ENCODE results near the gene TNIP2.
"Not testable (repeated sequence)": the region's sequence is repeated elsewhere in the genome, so short reads cannot be mapped to it uniquely, and the experiment has no call there.

The TNIP2 gene

DNA sequence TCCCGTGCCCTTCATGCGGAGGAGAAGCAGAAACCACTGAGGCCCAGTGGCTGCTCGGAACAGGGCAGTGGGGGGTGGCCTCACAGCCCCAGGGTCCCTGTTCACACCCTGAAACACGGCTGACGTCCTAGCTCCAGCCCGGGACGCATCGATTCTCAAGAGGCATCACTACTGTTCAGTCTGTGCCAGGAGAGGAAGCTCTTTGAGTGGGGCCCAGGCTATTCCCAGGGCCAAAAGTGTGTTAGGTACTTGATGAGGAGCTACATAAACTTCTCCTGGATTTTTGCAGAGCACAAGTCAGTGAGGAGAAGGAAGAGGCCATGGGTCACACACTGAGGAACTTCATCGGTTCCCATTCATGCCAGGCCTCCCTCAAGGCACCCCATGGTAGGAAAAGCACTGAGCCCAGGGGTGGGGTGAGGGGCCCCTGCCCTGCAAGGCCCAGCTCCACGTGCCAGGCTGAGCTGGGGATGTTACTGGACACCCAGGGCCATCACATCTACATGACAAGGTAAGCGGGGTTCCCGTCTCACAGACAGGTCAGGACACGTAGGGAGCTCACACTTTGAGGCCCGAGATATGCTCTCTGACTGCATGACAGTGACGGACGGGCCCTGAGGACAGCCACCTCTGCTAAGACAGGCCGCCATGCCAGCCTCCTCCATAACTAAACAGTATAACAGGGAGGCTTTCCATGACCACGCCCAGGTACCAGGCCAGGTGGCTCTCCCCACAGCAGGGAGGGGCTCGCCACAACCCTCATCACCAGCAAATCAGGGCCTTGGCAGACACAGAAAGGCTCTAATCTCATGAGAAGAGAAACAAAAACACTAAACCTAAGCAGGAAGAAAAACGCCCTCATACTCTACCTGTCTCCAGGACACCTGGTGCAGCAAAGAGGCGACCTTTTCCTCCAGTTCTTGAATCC lies 12.4 kb downstream of the TNIP2 start:
- no peak for DNase-seq

DNA sequence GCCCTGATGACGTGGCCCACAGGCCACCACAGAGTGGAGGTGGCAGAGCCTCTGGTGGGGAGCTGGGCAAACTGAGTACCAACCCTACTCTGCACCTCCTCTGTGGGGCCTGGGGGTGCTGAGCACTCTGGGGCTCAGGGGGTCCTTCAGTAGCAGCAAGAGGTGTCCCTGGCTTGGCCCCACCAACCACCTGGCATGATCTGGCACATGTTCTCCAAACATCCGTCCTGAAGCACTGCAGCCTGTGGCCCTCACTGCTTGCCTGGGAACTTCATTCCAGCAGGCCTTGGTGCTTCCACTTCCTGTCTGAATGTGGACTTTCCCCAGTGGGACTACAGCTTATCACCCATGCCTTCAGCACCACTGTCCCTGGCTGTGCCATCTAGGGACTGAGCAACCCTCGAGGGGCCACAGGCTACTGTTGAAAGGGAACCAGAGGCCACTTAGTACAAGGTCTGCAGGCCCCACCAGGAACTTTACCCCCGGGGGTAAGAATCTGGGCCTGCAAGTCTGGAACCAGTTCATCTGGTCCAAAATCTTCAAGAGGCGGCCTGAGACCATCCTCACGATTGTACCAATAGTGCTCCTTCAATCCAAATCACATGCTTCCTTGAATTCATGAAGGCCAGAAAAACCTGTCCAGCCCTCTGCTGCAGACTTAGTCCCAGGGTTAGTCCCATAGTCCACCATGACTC lies 13.2 kb downstream of the TNIP2 start:
- DNase-seq, result no peak

DNA sequence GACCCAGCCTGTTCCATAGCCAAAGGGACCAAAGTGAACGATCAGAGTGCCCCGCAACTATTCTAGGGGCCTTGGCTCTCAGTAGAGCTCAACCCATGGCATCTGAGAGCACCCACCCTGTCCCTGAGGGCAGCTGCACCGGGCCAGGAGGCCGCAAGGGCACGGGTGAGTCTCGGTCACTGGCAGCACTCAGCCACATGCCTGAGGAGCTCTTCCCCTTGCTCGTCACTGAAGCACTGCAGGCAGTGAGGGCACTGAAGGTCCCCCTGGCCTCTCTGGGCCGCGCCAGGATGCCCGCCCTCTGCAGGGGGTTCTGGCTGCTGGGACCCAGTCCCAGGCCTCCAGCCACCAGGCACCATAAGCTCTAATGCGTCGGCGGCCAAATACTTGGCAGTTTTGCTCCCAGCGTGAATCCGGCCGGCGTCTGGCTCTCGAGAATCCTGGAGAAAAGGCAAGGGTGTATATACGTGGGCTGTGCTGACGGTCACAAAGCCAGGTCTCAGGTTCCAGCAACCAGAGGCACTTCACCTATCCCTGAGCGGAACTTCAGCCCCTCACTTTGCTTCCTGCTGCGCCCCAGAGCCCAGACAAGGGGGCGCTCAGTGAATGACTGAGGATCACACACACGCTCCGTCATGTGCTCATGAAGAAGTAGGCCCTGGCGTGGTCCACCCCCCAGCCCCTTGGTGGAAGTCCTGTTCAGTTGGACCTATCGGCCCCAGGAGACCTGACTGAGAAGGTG lies 13.9 kb downstream of the TNIP2 start:
- DNase-seq, result no peak

DNA sequence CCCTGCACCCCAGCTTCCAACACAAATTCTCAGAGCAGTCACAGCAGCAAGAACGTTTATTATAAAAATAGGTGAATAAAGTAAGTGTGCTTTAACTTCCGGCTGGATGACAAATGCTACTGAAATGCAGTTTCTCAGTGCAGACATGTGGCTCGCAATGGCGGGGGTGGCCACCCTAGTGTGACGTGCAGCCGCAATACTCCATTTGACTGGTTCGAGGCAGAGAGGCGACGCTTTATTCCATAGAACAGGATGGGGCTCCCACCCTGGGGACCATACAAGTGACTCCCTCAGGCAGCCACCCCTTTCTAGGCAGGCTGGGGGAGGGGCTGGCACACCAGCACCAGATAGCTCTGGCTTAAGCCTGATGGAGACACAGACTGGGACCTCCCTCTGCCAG lies 14.5 kb downstream of the TNIP2 start:
- no peak for DNase-seq

DNA sequence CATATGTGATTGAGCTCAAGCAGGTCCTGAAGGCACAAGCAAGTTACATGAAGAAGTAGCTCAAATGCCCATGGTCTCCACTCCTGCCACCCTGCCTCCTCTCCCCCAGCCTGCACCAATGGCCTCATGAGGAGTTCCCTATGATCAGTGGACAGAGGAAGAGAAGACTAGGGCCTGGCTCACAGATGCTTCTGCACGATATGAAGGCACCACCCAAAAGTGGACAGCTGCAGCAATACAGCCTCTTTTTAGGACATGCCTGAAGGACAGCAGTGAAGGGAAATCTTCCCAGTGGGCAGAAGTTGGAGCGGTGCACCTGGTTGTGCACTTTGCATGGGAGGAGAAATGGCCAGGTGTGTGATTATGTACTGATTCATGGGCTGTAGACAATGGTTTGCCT lies 17.8 kb downstream of the TNIP2 start:
- not testable (repeated sequence) for DNase-seq

DNA sequence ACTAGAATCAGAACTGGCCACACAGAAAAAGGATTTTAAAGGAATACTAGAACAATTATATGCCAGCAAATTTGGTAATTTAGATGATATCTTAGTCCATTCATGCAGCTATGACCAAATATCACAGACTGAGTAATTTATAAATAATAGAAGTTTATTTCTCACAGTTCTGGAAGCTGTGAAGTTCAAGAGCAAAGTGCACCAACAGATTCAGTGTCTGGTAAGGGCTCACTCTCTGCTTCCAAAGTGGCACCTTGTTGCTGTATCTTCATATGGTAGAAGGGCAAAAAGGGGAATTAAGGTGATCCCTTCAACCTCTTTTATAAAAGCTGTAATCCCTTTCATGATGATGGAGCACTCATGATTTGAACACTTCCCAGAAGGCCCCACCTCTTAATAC lies 20.3 kb downstream of the TNIP2 start:
- no peak for DNase-seq

DNA sequence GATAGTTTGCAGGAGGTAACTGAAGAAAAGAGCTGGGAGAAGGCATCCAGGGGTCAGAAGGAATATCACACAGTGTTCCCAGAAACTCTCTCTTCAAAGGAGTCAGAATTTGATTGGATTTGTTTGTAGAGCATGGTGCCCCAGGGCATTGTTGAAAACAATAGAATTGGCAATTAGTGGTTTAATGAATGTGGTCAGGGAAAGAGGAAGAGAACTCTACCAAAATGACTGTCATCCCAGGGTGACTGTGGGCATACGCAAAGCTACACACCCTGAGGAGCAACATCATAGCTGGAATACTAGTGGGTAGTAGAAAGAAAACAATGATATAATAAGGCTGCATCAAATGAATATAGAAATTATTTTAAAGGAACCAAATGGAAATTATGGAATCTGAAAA lies 21.5 kb downstream of the TNIP2 start:
- no peak for DNase-seq

DNA sequence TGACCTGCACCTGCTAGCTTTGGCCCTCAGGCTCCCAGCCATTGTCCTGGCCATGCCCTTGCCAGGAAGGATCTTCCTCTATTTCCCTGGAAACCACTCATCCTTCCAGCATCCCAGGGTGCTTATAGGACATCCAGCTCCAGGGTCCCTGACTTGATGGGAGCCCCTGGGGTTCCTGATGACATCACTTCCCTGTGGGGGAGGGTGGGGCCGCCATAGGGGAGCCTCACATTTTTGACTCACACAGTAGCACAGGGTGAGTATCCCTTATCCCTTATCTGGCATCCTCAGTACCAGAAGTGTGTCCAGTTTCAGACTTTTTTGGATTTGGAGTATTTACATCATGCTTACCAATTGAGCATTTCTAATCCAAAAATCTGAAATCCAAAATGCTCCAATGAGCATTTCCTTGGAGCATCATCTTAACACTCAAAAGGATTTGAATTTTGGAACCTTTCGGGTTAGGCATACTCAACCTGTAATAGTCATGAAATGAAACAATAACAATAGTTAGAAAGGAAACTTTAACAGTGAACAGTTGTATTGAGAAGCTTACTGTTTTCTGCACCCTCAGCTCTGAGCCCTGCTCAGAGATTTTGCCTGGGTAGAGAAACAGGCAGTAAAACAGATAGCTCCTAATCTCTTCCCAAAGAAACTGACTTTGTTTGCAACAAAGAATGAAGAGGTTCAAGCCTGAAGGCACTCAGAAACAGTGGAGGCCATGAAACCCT lies 22.1 kb downstream of the TNIP2 start:
- no peak for DNase-seq

DNA sequence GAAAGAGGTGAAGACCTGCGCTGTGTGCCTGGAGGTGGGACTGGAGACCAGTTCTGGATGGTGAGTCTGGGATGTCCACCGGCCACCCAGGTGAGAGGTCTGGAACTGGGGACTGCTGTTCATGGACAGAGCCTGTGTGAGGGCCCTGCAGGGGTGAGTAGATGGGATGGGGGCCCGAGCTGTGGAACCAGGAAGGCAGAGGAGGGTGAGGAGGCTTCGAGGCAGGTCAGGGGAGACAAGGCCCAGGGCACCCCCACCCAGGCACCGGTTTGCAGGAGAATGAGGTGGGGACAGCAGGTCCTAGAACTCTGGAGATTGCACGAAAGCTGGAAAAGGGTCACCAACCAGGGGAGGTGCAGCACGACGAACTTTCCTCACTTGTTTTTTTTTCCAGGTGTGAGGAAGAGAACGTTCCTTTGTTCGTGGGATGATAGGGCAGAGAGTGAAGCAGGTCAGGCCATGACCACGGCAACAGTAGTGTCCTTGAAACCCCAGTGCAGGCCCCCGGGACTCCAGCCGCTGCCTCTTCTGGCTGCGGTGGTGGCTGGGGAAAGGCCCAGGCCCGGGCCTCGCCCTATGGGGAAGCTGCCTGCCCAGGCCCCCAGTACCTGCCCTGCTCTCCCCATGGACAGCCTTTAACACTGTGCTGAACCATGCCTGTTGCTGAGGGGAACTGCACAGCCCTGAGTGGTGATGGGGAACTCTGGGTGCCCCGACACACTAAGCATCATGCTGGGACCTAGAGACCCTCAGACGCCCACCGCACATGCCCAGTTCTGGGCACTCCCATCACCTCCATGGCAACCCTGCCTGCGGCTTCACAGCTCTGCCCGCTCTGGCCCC lies 22.9 kb downstream of the TNIP2 start:
- DNase-seq, result no peak

DNA sequence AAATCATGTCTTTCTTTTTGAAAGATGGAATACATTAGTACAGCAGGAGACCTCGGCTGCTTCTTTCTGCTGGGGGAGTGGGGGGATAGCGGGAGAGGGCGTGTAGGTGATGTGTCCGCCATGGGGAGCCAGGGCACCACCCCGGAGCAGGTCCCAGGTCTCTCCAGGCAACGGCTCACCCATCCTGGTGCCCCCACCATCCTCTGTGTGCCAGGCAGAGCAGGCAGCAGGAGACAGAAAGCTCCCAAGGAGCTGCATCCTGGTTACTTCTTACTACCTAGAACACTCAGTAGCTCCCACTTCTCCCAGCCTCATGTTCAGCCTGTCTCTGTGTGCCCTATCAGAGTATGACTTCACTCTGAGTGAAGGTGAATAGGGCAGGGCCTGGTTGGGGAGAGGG lies 23.6 kb downstream of the TNIP2 start:
- DNase-seq, result no peak

DNA sequence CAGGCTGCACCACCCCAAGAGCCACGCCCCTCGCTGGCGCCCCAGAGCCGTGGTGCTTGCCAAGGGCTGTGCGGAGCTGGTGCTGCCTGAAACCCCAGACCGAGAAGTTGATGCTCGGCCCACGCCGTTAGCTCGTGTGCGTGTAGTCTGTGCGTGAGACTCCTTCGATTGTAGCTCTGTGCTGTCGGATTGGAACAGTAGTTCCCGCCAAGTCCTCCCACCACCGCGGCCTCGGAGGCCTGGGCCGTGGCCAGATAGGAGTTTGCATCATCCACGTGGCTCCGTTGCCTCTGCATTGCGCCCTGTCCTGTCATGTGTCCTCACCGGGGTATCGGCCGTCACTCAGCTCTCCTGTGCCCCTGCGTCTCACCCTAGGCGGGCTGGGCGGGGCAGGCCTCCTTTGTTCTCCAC lies 24.2 kb downstream of the TNIP2 start:
- no peak for DNase-seq

DNA sequence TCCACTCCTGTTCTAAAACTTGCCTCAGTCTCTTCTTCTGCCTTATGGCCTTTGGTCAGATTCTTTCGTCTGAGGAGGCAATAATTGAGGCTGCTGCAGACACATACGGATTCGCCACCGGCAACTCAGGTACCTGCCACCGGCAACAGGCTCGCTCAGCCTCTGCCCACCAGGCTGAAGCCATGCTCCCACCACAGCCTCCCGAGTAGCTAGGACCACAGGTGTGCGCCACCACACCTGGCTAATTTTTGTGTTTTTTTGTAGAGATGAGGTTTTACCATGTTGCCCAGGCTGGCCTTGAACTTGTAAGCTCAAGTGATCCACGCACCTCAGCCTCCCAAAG lies 26.6 kb downstream of the TNIP2 start:
- no peak for DNase-seq

DNA sequence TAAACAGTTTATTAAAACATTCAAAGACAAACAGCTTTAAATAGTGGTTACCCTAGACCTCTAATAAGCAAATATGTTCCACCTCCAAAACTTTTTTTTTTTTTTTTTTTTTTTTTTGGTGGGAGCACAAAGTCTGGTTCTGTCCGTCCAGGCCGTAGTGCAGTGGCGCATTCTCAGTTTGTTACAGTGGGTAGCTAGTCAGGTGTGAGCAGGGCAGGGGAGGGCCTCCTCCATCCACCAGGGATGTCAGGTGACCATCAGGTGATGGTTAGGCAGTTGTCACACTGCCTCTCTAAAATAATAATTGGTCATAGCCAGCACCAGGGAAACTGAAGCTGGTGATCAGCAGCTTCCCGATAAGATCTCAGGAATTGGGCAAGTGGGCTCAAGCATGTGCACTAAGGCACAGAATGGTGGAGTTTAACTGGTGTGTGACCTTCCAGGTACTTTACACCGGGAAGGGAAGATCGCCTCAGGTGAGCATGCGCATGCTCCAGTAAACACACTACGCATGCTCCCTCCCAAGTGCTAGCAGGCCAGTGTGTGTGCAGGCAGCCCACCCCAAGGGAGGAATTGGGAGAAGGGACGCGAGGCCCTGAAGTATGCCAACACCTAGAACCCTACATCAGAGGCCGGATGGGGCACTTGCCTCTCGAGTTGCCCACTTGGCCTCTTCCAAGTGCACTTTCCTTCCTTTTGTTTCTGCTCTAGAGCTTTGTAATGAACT lies 27.2 kb downstream of the TNIP2 start:
- DNase-seq, result no peak

DNA sequence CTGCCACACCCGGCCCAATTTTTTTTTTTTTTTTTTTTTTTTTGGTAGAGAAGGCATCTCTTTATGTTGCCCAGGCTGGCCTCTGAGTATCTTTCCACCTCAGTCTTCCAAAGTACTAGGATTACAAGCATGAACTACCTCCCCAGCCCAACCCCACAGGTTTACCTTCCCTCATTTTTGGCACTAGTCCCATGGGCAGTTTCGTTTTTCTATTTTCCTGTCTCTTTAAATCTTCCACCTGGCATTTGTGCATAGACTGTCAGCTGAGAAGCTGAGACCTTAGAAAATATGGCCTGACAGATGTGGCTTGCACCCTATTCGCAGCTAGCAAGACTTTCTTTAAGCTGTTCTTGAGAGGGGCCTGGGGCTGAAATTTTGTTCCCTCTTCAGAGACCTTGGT lies 27.9 kb downstream of the TNIP2 start:
- DNase-seq, result no peak

DNA sequence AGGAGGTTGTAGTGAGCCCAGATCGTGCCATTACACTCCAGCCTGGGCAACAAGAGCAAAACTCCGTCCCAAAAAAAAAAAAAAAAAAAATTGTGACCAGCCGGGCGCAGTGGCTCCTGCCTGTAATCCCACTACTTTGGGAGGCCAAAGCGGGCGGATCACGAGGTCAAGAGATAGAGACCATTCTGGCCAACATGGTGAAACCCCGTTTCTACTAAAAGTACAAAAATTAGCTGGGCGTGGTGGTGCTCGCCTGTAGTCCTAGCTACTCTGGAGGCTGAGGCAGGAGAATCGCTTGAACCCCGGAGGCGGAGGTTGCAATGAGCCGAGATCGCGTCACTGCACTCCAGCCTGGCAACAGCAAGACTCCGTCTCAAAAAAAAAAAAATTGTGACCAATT lies 29.3 kb downstream of the TNIP2 start:
- DNase-seq, result not testable (repeated sequence)

DNA sequence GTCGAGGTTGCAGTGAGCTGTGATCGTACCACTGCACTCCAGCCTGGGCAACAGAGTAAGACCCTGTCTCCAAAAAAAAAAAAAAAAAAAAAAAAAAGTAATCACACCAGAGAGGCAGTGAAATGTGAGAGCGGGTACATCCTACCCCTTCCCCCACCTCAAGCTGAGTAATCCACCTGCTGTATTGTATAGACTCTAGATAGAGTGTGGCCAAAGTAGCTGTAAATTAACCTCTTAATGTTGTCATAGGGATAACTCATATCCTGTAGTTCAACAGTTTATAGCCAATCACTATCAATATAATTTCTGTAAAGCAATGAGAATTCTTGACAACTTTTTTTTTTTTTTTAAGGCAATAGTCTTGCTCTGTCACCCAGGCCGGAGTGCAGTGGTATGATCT lies 30.8 kb downstream of the TNIP2 start:
- DNase-seq, result no peak

DNA sequence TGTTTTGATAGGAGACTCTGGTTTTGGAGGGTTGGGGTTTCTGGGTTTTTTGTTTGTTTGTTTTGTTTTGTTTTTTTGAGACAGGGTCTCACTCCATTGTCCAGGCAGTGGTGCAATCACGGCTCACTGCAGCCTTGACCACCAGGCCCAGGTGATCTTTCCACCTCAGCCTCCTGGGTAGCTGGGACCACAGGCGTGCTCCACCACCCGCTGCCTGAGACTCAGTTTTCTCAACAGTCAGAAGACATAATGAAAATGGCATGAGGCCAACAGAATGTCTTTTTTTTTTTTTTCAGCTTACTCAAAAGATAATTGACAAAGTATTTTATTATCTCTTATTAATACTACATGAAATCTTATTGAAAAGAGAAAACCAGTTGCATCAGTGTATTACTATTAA lies 32.4 kb downstream of the TNIP2 start:
- DNase-seq, result no peak

DNA sequence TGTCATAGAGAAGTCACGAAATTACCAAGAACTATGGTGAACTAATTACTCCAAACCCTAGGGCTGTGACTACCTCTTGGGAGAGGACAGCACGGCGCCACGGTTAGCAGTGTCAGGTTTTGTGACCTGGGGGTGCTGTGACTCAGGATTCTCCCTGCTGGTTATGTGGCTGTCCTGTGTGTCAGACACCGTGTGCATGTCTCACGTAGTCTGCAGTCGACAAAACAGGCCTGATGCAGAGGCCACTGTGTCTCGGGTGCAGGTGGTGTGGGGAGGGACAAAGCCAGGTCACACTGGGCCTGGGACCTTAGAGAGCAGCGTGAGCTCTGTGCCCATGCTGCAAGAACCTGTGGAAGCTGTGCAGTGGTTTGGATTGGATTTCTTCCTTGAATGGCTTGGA lies 34.1 kb downstream of the TNIP2 start:
- no peak for DNase-seq

DNA sequence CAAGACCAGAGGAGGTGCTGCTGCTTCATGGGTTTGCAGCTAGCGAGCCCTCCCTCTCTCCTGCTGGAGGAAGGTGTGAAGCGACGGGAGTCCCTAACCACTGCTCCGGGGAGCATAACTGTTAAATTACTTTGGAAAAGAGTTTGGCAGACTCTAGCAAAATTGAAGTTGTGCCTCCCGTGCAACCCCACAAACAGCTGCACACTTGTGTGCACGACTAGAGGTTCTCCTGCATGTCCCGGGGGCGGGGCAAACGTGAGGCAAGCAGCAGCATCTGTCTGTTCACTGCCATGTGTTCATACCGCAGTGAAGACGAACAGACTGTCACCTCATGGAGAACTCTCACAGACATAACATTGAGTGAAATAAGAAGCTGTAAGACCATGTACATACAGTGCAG lies 34.5 kb downstream of the TNIP2 start:
- no peak for DNase-seq

DNA sequence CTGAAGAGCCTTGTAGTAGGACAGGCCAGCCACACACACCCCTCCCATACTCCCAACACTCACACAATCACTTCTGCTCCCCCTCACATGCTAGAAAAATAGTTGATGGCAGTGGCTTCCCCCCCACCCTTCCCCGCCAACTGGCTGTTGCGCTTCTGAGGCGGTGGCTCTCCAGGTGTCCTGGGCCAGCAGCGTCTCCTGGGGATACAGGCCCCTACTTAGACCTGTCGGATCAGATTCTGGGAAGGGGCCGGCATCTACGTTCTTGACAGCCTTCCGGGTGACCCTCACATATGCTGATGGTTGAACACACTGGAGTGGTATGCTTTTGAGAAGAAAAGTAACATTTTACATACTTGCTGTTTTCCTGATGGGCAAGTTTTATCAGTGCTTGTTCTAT lies 39.9 kb downstream of the TNIP2 start:
- no peak for DNase-seq

DNA sequence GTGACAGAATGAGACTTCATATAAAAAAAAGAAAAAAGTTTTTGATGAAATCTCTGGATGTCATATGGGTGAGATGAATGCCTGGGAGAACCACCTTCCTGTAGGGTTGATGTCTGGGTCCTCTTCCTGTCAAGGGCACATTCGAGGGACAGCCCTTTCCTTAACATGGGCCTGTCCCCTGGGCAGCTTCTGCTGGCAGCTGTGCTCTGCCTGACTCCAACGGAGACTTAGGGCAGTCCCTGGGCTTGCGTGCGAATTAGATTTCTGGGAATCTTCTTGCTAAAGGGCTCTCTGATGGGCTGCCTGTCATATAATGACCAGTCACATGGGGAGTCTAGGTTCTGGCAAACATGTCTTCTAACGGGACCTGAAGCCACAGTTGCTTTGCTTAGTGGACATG lies 40.7 kb downstream of the TNIP2 start:
- no peak for DNase-seq

DNA sequence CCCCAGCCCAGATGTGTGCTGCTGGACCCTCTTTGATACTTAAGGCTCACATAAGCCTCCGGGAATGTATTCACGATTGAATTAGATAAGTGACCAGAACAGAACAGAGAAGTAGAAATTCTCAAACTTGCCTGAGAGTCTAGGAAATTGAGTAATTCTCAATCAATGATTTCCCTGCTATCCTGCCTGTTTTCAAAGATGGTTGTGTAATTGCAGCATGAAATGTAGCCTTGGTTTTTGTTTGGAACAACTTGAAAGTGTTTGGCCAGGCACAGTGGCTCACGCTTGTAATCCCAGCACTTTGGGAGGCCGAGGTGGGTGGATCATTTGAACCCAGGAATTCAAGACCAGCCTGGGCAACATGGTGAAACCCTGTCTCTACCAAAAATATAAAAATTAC lies 41.2 kb downstream of the TNIP2 start:
- DNase-seq, result no peak
